GM12874 (cell line): ENCODE data around the gene ETNPPL.

Source experiments
- CTCF ChIP-seq: IDR thresholded peaks from 2 replicates; pipeline ENCODE4 v1.5.1; 2011; ENCODE audit warnings: low read depth, mild to moderate bottlenecking, control low read depth, low read length, moderate library complexity; ENCODE audit not compliant: insufficient read depth

ETNPPL gene

GRCh38 chr4:108716340-108716739, 46.5 kb downstream of the ETNPPL start:
- no peak for TF ChIP-seq CTCF

- no peak for TF ChIP-seq CTCF
These were observed 48.0 kb downstream of the ETNPPL start for GRCh38 chr4:108714880-108715279.

DNA sequence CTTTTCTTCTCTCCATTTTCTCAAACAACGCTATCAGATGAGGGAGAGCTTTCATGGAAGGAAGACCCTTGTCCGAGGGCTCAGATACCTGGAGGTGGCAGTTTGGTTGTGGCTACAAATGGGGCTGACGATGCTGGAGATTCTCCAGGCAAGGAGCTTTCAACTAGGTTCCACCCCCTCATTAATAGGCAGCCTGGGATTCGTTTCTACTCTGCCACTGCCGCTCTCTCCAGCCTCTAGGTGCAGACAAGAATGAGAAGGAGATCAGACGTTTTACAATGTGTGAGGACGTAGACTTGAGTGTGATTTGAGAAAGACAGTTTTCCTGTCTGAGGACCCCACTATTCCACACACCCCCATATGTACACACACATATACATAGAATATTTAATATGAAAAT, 53.1 kb downstream of the ETNPPL start:
- TF ChIP-seq CTCF = no peak

GRCh38 chr4:108709234-108709633, 53.6 kb downstream of the ETNPPL start:
- no peak for TF ChIP-seq CTCF

DNA sequence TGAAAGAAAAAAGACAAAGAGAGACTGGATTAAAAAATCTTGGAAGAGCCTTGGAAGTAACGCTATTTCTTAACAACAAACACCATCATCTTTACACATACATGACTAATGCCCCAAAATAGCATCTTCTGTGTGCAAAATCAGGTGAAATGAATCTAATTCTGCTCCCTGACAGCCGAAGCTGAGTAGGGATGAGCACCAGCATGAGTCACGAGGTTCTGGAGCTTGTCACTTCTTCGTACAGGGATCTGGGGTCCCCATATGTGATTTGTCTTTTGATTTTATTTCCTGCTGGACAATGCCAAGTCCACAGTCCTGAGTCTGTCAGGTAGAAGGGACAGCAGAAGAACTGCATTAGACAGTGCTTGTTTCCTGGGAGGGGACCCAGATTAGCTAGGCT, 56.6 kb downstream of the ETNPPL start:
- no peak for TF ChIP-seq CTCF

GRCh38 chr4:108703966-108704365, 58.9 kb downstream of the ETNPPL start:
- TF ChIP-seq CTCF = no peak

DNA sequence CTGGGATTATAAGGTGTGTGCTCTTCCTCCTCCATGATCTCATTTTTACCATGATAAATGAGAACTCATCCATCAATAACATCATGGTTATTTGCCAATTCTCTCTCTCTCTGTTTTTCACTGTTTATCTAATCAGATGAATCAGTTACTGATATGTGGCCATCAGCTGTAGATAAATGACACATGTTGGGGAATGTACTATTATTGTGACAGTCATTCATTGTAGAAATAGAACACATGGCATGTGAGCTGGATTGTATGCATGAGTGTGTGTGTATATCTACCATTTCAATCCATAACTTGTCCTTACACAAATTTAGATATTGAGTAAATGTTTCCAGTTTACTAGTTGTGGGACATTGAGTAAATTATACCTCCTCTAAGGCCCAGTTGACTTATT, 59.5 kb downstream of the ETNPPL start:
- TF ChIP-seq CTCF = no peak

- TF ChIP-seq CTCF = no peak
These were observed 59.9 kb downstream of the ETNPPL start for GRCh38 chr4:108702960-108703359.
